A549 (cell line): ENCODE data around the gene ARHGAP42. TPM values are rescaled to one million over a fixed set of nuclear protein-coding genes. Genes with fewer than 3 reads are reported as not detected.

Experiments used
- ATAC-seq, 2 experiments: fragments of 200-7000 bp in 1 of 2; fragments of >200 bp in 1 of 2; cut with Nextera tagmentation in 1 of 2; cut with Tn5 transposase in 1 of 2; 3 replicates each; pipeline versions ENCODE4 v1.8.0 to v1.9.1; 2018 to 2020; ENCODE audit warnings: mild to moderate bottlenecking in 1 of 2, moderate library complexity in 1 of 2
- CTCF ChIA-PET: fragments of 300-600 bp; sonication (Branson Sonifier 250); formaldehyde crosslinking; extraction: SDS; loops from one replicate; lab custom pipeline; 2021; ENCODE audit warnings: antibody characterized with exemption, inconsistent platforms; lab: Yijun Ruan, JAX
- POLR2A ChIA-PET: fragments of 350-600 bp; formaldehyde crosslinking; extraction: SDS; loops from one replicate; lab custom pipeline; 2021; ENCODE audit warnings: antibody characterized with exemption, inconsistent platforms; lab: Yijun Ruan, JAX
- DNase-seq, 2 experiments: peaks; one replicate each; pipeline versions ENCODE4 v3.0.0 to v3.0.0-alpha.2; 2011 to 2016; ENCODE audit warnings: low read depth in 1 of 2, low spot score in 1 of 2
- FAIRE-seq: peaks from 2 replicates; lab custom pipeline; 2011; peaks lifted over from hg19 to GRCh38; lab: Jason Lieb, UNC
- H3K27ac ChIP-seq, 2 experiments: fragments of >200 bp; sonication (Bioruptor Twin); formaldehyde crosslinking; 3 replicates each; pipeline ENCODE4 v1.5.1; 2016 to 2017
- H3K4me1 ChIP-seq: fragments of >200 bp; sonication (Bioruptor Twin); formaldehyde crosslinking; 3 replicates; pipeline ENCODE4 v1.6.1; 2016
- H3K4me2 ChIP-seq: fragments of >200 bp; sonication (Bioruptor Twin); formaldehyde crosslinking; 3 replicates; pipeline ENCODE4 v1.6.1; 2016
- H3K4me3 ChIP-seq: fragments of >200 bp; sonication (Bioruptor Twin); formaldehyde crosslinking; 3 replicates; pipeline ENCODE4 v1.5.1; 2016
- H3K9me3 ChIP-seq: fragments of >200 bp; sonication (Bioruptor Twin); formaldehyde crosslinking; 3 replicates; pipeline ENCODE4 v1.6.1; 2016
- CBX8 ChIP-seq: fragments of 200-600 bp; sonication (generic); IDR thresholded peaks from 2 replicates; pipeline ENCODE4 v1.6.1; 2016
- CEBPB ChIP-seq, 2 experiments: fragments of >200 bp in 1 of 2; sonication (Bioruptor Twin) in 1 of 2; formaldehyde crosslinking in 1 of 2; IDR thresholded peaks; 2 replicates each; pipeline ENCODE4 v1.6.1; 2012 to 2016
- CHD2 ChIP-seq: fragments of 150-350 bp; IDR thresholded peaks from 2 replicates; pipeline ENCODE4 v1.6.1; 2014; ENCODE audit warnings: low read length; ENCODE audit not compliant: partially characterized antibody
- EHF ChIP-seq: fragments of 250-450 bp; sonication (Bioruptor Pico); IDR thresholded peaks from 2 replicates; pipeline ENCODE4 v1.5.0; 2020; ENCODE audit warnings: mild to moderate bottlenecking
- ESRRA ChIP-seq: fragments of 150-350 bp; IDR thresholded peaks from 2 replicates; pipeline ENCODE4 v1.6.1; 2014; ENCODE audit warnings: mild to moderate bottlenecking, low read length, borderline replicate concordance
- FOSL2 ChIP-seq, 2 experiments: fragments of 450-650 bp in 1 of 2; fragments of >200 bp in 1 of 2; sonication (Bioruptor Twin) in 1 of 2; formaldehyde crosslinking; IDR thresholded peaks; 2 replicates each; pipeline versions ENCODE4 v1.5.0 to v1.6.1; 2016 to 2020; ENCODE audit warnings: mild to moderate bottlenecking in 1 of 2, moderate library complexity in 1 of 2
- FOXS1 ChIP-seq: fragments of 250-450 bp; sonication (Bioruptor Pico); IDR thresholded peaks from 2 replicates; pipeline ENCODE4 v1.5.0; 2020; ENCODE audit warnings: mild to moderate bottlenecking, moderate library complexity
- HDAC2 ChIP-seq: fragments of 200-600 bp; sonication (generic); IDR thresholded peaks from 2 replicates; pipeline ENCODE4 v1.6.1; 2016
- HOXB13 ChIP-seq: fragments of 250-450 bp; sonication (Bioruptor Pico); IDR thresholded peaks from 2 replicates; pipeline ENCODE4 v1.5.0; 2020; ENCODE audit warnings: low read depth, mild to moderate bottlenecking, moderate library complexity
- HOXB5 ChIP-seq: fragments of 250-450 bp; sonication (Bioruptor Pico); IDR thresholded peaks from 2 replicates; pipeline ENCODE4 v1.5.0; 2020; ENCODE audit warnings: mild to moderate bottlenecking, moderate library complexity
- JUN ChIP-seq, 2 experiments: fragments of >200 bp; sonication (Bioruptor Twin); formaldehyde crosslinking; IDR thresholded peaks; 2 replicates in 1 of 2; 3 replicates in 1 of 2; pipeline ENCODE4 v1.6.1; 2016 to 2017
- KDM5A ChIP-seq: fragments of 200-600 bp; sonication (generic); IDR thresholded peaks from 2 replicates; pipeline ENCODE4 v1.6.1; 2016; ENCODE audit warnings: antibody characterized with exemption, mild to moderate bottlenecking
- MAFK ChIP-seq: fragments of 450-650 bp; IDR thresholded peaks from 2 replicates; pipeline ENCODE4 v1.6.1; 2014; ENCODE audit not compliant: partially characterized antibody
- MYC ChIP-seq: IDR thresholded peaks from 2 replicates; pipeline ENCODE4 v1.6.1; 2012; ENCODE audit warnings: mild to moderate bottlenecking, inconsistent platforms, low read length, improper control_type of control experiment, borderline replicate concordance
- NPAS2 ChIP-seq: fragments of 250-450 bp; sonication (Bioruptor Pico); IDR thresholded peaks from 2 replicates; pipeline ENCODE4 v1.8.0; 2022; ENCODE audit warnings: mild to moderate bottlenecking, moderate library complexity, borderline replicate concordance
- PHF8 ChIP-seq: fragments of 200-600 bp; sonication (generic); IDR thresholded peaks from 2 replicates; pipeline ENCODE4 v1.6.1; 2016; ENCODE audit warnings: low read depth, mild to moderate bottlenecking, antibody characterized with exemption, moderate library complexity, borderline replicate concordance
- POLR2A ChIP-seq: IDR thresholded peaks from 2 replicates; pipeline ENCODE4 v1.6.1; 2012; ENCODE audit warnings: mild to moderate bottlenecking, low read length
- POLR2AphosphoS2 ChIP-seq: conservative IDR thresholded peaks from 2 replicates; pipeline ENCODE4 v1.6.1; 2012; ENCODE audit warnings: low read length, improper control_type of control experiment, inconsistent platforms
- RCOR1 ChIP-seq: fragments of 150-350 bp; IDR thresholded peaks from 2 replicates; pipeline ENCODE4 v1.6.1; 2014; ENCODE audit warnings: antibody characterized with exemption, low read length, low read depth
- RNF2 ChIP-seq: fragments of 200-600 bp; sonication (generic); IDR thresholded peaks from 2 replicates; pipeline ENCODE4 v1.6.1; 2016; ENCODE audit warnings: low read depth, mild to moderate bottlenecking, antibody characterized with exemption, moderate library complexity, borderline replicate concordance
- ZC3H11A ChIP-seq: fragments of 450-650 bp; IDR thresholded peaks from 2 replicates; pipeline ENCODE4 v1.6.1; 2014; ENCODE audit warnings: antibody characterized with exemption, mild to moderate bottlenecking
- ZFP36 ChIP-seq: fragments of 450-650 bp; IDR thresholded peaks from 2 replicates; pipeline ENCODE4 v1.6.1; 2014; ENCODE audit warnings: borderline replicate concordance; ENCODE audit not compliant: partially characterized antibody
- ZNF302 ChIP-seq: fragments of 250-450 bp; sonication (Bioruptor Pico); IDR thresholded peaks from 2 replicates; pipeline ENCODE4 v1.9.0; 2021; ENCODE audit warnings: inconsistent platforms, mild to moderate bottlenecking, moderate library complexity
- ZSCAN20 ChIP-seq: fragments of 250-450 bp; sonication (Bioruptor Pico); IDR thresholded peaks from 2 replicates; pipeline ENCODE4 v1.8.0; 2022; ENCODE audit warnings: mild to moderate bottlenecking, moderate library complexity
- WGBS: methylation state at CpG from one replicate; pipeline ENCODE4 v1.1.6; 2017; ENCODE audit errors: missing lambda C conversion rate; 5-methylcytosine and 5-hydroxymethylcytosine counted together
- polyA plus RNA-seq, 4 experiments: library from polyadenylated mRNA; depleted of rRNA in 3 of 4; stranded (reverse); fragments of >200 nt; fragmentation: RNase III in 1 of 4; extraction: RNeasy Plus Mini Kit Qiagen cat#74134 plus additional on column Dnase treatment in 1 of 4; gene quantifications; 2 replicates in 3 of 4; 3 replicates in 1 of 4; pipeline ENCODE4 v1.2.3, GENCODE V29; 2011 to 2017
- TF ChIP-seq, protein P1 (sequence below): fragments of 450-650 bp; IDR thresholded peaks from 2 replicates; pipeline ENCODE4 v1.6.1; 2014; ENCODE audit warnings: antibody characterized with exemption
- TF ChIP-seq, protein P2 (sequence below): fragments of >200 bp; sonication (Bioruptor Twin); formaldehyde crosslinking; IDR thresholded peaks from 3 replicates; pipeline ENCODE4 v1.6.1; 2016
- TF ChIP-seq, protein P3 (sequence below): fragments of >200 bp; sonication (Bioruptor Twin); formaldehyde crosslinking; IDR thresholded peaks from 2 replicates; pipeline ENCODE4 v1.6.1; 2016
- TF ChIP-seq, protein P4 (sequence below): IDR thresholded peaks from 2 replicates; pipeline ENCODE4 v1.6.1; 2012; ENCODE audit warnings: low read depth, borderline replicate concordance

ARHGAP42 gene
- polyA plus RNA-seq, 2 of the 4 experiments (the other 2 are of a cell fraction) = 5.1 to 17.0 TPM

DNA sequence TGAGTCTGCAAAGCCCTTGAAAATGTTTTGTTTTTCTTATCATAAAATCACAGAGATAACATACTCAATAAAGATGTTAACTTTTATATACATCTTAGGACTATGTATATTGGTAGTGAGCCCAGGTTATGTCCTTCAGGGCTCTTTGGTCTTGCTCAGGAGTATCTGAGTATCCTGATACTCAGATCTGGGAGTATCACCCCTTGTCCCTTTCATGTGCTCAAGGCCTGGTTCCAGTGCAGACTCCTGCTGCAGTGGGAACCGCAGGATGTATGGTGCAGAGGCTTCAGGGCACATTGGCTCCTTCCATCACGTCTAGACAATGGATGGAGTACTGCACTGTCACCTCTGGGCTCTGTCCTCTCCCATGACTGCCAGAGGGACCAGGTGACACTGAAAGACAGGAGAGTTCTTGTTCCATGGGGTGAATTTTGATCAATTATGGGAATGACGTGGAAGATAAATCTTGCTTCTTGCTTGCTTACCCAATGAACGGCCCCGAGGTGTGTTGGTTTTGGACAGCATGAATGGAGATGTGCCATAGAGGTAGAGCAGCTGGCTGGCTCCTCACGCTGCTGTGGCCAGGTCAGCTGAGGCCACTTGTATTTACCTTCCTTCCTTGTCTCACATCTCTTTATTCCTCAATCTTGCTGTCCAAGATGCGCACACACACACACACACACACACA is 215.5 kb downstream of the ARHGAP42 start:
- Histone ChIP-seq H3K4me1 (no peaks in the 10 kb centered on the region), H3K27ac (no peak overlapping the region), H3K4me2 (no peak overlapping the region), H3K9me3 (no peaks in the 10 kb centered on the region), H3K4me3 (no peak overlapping the region)
- TF ChIP-seq RNF2 (no peak), ZC3H11A (no peak), MYC (no peak), ZFP36 (no peak), HOXB5 (CRISPR knock-in tag) (no peak), POLR2A (no peak), ZSCAN20 (no peak), NPAS2 (no peak), EHF (CRISPR knock-in tag) (no peak), CEBPB (IDR thresholded peaks at IDR 0.05) (no peak), PHF8 (no peak), ZNF302 (CRISPR knock-in tag) (no peak)
- TF ChIP-seq, protein P1, sequence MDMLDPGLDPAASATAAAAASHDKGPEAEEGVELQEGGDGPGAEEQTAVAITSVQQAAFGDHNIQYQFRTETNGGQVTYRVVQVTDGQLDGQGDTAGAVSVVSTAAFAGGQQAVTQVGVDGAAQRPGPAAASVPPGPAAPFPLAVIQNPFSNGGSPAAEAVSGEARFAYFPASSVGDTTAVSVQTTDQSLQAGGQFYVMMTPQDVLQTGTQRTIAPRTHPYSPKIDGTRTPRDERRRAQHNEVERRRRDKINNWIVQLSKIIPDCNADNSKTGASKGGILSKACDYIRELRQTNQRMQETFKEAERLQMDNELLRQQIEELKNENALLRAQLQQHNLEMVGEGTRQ = no peak
- TF ChIP-seq, protein P2, sequence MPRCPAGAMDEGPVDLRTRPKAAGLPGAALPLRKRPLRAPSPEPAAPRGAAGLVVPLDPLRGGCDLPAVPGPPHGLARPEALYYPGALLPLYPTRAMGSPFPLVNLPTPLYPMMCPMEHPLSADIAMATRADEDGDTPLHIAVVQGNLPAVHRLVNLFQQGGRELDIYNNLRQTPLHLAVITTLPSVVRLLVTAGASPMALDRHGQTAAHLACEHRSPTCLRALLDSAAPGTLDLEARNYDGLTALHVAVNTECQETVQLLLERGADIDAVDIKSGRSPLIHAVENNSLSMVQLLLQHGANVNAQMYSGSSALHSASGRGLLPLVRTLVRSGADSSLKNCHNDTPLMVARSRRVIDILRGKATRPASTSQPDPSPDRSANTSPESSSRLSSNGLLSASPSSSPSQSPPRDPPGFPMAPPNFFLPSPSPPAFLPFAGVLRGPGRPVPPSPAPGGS = no peak
- TF ChIP-seq, protein P3, sequence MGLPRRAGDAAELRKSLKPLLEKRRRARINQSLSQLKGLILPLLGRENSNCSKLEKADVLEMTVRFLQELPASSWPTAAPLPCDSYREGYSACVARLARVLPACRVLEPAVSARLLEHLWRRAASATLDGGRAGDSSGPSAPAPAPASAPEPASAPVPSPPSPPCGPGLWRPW = no peak
- DNase-seq (no peak), ATAC-seq (no peak), FAIRE-seq (no peak)
- ChIA-PET POLR2A (no interaction called here), CTCF (no interaction called here)
- WGBS = 71% methylated on average over 7 of the region's 7 CpGs

DNA sequence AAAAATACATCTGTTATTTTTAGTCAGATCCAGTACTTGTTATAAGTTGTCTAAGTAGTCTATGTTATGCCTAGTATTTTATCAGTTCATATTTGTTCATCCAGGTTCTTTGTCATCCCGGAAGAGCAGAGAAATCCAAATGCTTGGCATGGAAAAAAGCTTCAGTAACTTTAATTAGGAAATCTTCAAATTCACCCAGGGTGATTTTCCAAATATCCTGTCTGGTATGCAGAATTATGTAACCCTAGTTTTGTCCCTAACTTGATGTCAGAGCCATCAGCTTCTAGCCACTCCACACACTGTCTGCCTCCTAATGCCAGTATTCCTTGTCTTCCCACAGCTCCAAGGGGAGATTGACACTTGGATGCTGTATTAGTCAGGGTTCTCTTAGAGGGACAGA is 216.2 kb downstream of the ARHGAP42 start:
- 75% methylated on average over 1 of the region's 1 CpG for WGBS
- Histone ChIP-seq H3K4me1 (no peaks in the 10 kb centered on the region), H3K9me3 (no peaks in the 10 kb centered on the region), H3K27ac (no peak overlapping the region), H3K4me2 (no peak overlapping the region), H3K4me3 (no peak overlapping the region)
- POLR2A ChIA-PET = no interaction called here
- FAIRE-seq (no peak), DNase-seq (no peak), ATAC-seq (no peak)
- TF ChIP-seq CEBPB (IDR thresholded peaks at IDR 0.05) (no peak), HDAC2 (no peak), ESRRA (no peak), ZSCAN20 (no peak), EHF (CRISPR knock-in tag) (no peak), JUN (IDR thresholded peaks at IDR 0.05) (no peak), FOXS1 (CRISPR knock-in tag) (no peak), CBX8 (no peak), KDM5A (no peak), HOXB13 (CRISPR knock-in tag) (no peak), MAFK (no peak), ZFP36 (no peak), CHD2 (no peak), RCOR1 (no peak), POLR2AphosphoS2 (no peak), FOSL2 (IDR thresholded peaks at IDR 0.05) (no peak), FOSL2 (CRISPR knock-in tag; IDR thresholded peaks at IDR 0.05) (no peak), ZNF302 (CRISPR knock-in tag) (no peak)
- TF ChIP-seq, protein P4, sequence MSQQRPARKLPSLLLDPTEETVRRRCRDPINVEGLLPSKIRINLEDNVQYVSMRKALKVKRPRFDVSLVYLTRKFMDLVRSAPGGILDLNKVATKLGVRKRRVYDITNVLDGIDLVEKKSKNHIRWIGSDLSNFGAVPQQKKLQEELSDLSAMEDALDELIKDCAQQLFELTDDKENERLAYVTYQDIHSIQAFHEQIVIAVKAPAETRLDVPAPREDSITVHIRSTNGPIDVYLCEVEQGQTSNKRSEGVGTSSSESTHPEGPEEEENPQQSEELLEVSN = no peak
- TF ChIP-seq, protein P2 = no peak
- TF ChIP-seq, protein P3 = no peak
- CTCF ChIA-PET = no interaction called here
